ENCODE results near the gene MYL6B. TPM values are rescaled to one million over a fixed set of nuclear protein-coding genes. Genes with fewer than 3 reads are reported as not detected.

Gene MYL6B
- total RNA-seq, 3 donors from 2014 or later, result 29.6 to 52.8 (median 43.2) TPM

GRCh38 chr12:56198836-56199235, 46.4 kb downstream of the MYL6B start:
- intact Hi-C loops (cut with DNase I; ENCODE audit: low total_unique reads), result no loop called here
- Histone ChIP-seq H3K9me3 (no peaks in the 10 kb centered on the region), H3K4me1 (no peaks in the 10 kb centered on the region), H3K27me3 (no peaks in the 10 kb centered on the region), H3K27ac (no peak overlapping the region), H3K4me3 (no peak overlapping the region), H3K36me3 (no peaks in the 10 kb centered on the region)
- DNase-seq (ENCODE audit: low spot score in 2 of 2), result no peak
- TF ChIP-seq CTCF (IDR thresholded peaks at IDR 0.05) (no peak), POLR2AphosphoS5 (IDR thresholded peaks at IDR 0.05) (no peak), POLR2A (IDR thresholded peaks at IDR 0.05) (no peak)

GRCh38 chr12:56202366-56202765, 50.0 kb downstream of the MYL6B start:
- TF ChIP-seq CTCF (IDR thresholded peaks at IDR 0.05) (no peak), POLR2A (IDR thresholded peaks at IDR 0.05) (no peak), POLR2AphosphoS5 (IDR thresholded peaks at IDR 0.05) (no peak)
- Histone ChIP-seq H3K36me3 (no peaks in the 10 kb centered on the region), H3K4me1 (no peaks in the 10 kb centered on the region), H3K27me3 (no peaks in the 10 kb centered on the region), H3K4me3 (no peak overlapping the region), H3K27ac (no peak overlapping the region), H3K9me3 (no peaks in the 10 kb centered on the region)
- intact Hi-C loops (cut with DNase I; ENCODE audit: low total_unique reads), result no loop called here
- DNase-seq (ENCODE audit: low spot score in 2 of 2), result no peak

GRCh38 chr12:56202838-56203237, 50.5 kb downstream of the MYL6B start:
- Histone ChIP-seq H3K4me3 (no peak overlapping the region), H3K27me3 (no peaks in the 10 kb centered on the region), H3K36me3 (no peaks in the 10 kb centered on the region), H3K27ac (no peak overlapping the region), H3K4me1 (no peaks in the 10 kb centered on the region), H3K9me3 (no peaks in the 10 kb centered on the region)
- no peak for DNase-seq (ENCODE audit: low spot score in 2 of 2)
- intact Hi-C loops (cut with DNase I; ENCODE audit: low total_unique reads), result no loop called here
- no peak for TF ChIP-seq POLR2AphosphoS5 (IDR thresholded peaks at IDR 0.05)
- no peak for TF ChIP-seq CTCF (IDR thresholded peaks at IDR 0.05)
- no peak for TF ChIP-seq POLR2A (IDR thresholded peaks at IDR 0.05)

- Histone ChIP-seq H3K4me3 (no peak overlapping the region), H3K4me1 (no peaks in the 10 kb centered on the region), H3K27me3 (no peaks in the 10 kb centered on the region), H3K9me3 (no peaks in the 10 kb centered on the region), H3K36me3 (no peaks in the 10 kb centered on the region), H3K27ac (no peak overlapping the region)
- TF ChIP-seq CTCF (IDR thresholded peaks at IDR 0.05) (no peak), POLR2A (IDR thresholded peaks at IDR 0.05) (no peak), POLR2AphosphoS5 (IDR thresholded peaks at IDR 0.05) (no peak)
- DNase-seq (ENCODE audit: low spot score in 2 of 2), result no peak
- intact Hi-C loops (cut with DNase I; ENCODE audit: low total_unique reads), result no loop called here
These were observed 51.9 kb downstream of the MYL6B start for GRCh38 chr12:56204275-56204674.

GRCh38 chr12:56205445-56205844, 53.1 kb downstream of the MYL6B start:
- Histone ChIP-seq H3K27me3 (no peaks in the 10 kb centered on the region), H3K9me3 (no peaks in the 10 kb centered on the region), H3K4me1 (no peaks in the 10 kb centered on the region), H3K27ac (peak overlapping the region in 1 of 2 donors; percentile 29), H3K4me3 (no peak overlapping the region), H3K36me3 (peaks cover 4% of the 10 kb centered on the region)
- no peak for DNase-seq (ENCODE audit: low spot score in 2 of 2)
- intact Hi-C loops (cut with DNase I; ENCODE audit: low total_unique reads), result no loop called here
- TF ChIP-seq CTCF (IDR thresholded peaks at IDR 0.05) (no peak), POLR2AphosphoS5 (IDR thresholded peaks at IDR 0.05) (no peak), POLR2A (IDR thresholded peaks at IDR 0.05) (no peak)

Data from breast epithelium (tissue), 4 donors.